ENCODE results near the gene ARHGAP26. TPM values are rescaled to one million over a fixed set of nuclear protein-coding genes. Genes with fewer than 3 reads are reported as not detected.
"Not testable (repeated sequence)": the region's sequence is repeated elsewhere in the genome, so short reads cannot be mapped to it uniquely, and the experiment has no call there.

The ARHGAP26 gene
- total and polyA plus RNA-seq, 2 donors (not counting 1 experiment from before 2014, with no cell fraction given): 4.1 to 6.8 TPM

GRCh38 chr5:142997591-142997990 lies 227.4 kb downstream of the ARHGAP26 start:
- H2AFZ ChIP-seq (ENCODE audit: low read length): no peak overlapping the region
- no peaks in the 10 kb centered on the region for H3K27me3 ChIP-seq (ENCODE audit: control insufficient read depth, insufficient read depth, low read length)
- no peak for DNase-seq (ENCODE audit: low read depth in 2 of 2)

DNA sequence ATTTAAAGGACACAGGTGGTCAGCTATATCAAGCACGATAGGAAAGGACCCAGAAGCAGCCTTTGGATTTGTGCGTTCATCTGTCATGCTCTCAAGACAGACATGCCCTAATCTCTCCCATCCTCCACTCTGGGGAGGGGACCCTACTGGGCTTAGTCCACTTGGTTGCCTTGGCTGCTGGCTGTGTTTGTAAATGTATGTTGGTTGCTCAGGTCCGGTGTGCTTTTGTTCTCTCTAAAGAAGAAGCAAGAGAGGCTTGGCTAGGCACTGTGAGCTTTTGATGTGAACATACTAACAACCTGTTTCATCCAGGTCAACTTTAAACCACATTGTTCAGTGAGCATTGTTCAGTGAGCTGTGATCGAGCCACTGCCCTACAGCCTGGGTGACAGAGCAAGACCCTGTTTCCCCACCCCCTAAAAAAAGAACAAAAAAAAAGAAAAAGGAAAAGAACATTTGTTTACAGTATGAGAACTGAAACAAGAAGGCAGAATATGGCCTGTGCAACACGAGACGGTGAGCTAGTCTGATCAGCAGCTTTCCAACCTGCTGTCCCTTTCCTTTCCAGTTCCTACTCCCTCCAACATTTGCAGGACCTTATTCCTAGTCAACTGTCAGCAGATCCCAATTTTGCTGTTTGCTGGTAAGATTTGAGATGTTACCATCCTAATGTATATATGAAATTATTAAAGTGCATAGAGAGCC lies 228.3 kb downstream of the ARHGAP26 start:
- Histone ChIP-seq H3K27ac (ENCODE audit: insufficient read depth, low read length) (no peak overlapping the region), H3K27me3 (ENCODE audit: control insufficient read depth, insufficient read depth, low read length) (no peaks in the 10 kb centered on the region), H3K4me1 (ENCODE audit: control insufficient read depth, extremely low read depth, insufficient read depth, low read length) (peaks cover 18% of the 10 kb centered on the region), H3K36me3 (ENCODE audit: control insufficient read depth, insufficient read depth, low read length) (no peaks in the 10 kb centered on the region), H3K9me3 (ENCODE audit: control insufficient read depth, insufficient read depth, low read depth, low read length) (no peaks in the 10 kb centered on the region), H4K20me1 (ENCODE audit: control insufficient read depth, extremely low read depth, insufficient read depth, low read length) (no peaks in the 10 kb centered on the region), H3K4me3 (replicated peaks in 1 of 4; ENCODE audit: control extremely low read depth in 1 of 4, insufficient read depth in 1 of 4, low read depth in 3 of 4, low read length in 4 of 4) (no peak overlapping the region), H3K9ac (ENCODE audit: insufficient read depth, low read length) (no peak overlapping the region), H3K79me2 (ENCODE audit: control insufficient read depth, insufficient read depth, low read length) (no peaks in the 10 kb centered on the region), H3K4me2 (ENCODE audit: extremely low read depth, insufficient read depth, low read length) (no peak overlapping the region), H2AFZ (ENCODE audit: low read length) (no peak overlapping the region)
- DNase-seq (ENCODE audit: low read depth in 2 of 2): no peak
- no peak for TF ChIP-seq CTCF (conservative IDR thresholded peaks at IDR 0.05 in 1 of 2, IDR thresholded peaks at IDR 0.05 in 1 of 2; ENCODE audit: low read depth in 1 of 2, low read length in 2 of 2)
- TF ChIP-seq EZH2 (IDR thresholded peaks at IDR 0.05; ENCODE audit: low read length, missing control alignments): no peak

More at GRCh38 chr5:142997591-142997990, 227.4 kb downstream of the ARHGAP26 start:
- Histone ChIP-seq H3K4me2 (ENCODE audit: extremely low read depth, insufficient read depth, low read length) (no peak overlapping the region), H3K27ac (ENCODE audit: insufficient read depth, low read length) (no peak overlapping the region), H3K9ac (ENCODE audit: insufficient read depth, low read length) (no peak overlapping the region), H3K4me1 (ENCODE audit: control insufficient read depth, extremely low read depth, insufficient read depth, low read length) (peaks cover 12% of the 10 kb centered on the region), H3K36me3 (ENCODE audit: control insufficient read depth, insufficient read depth, low read length) (no peaks in the 10 kb centered on the region), H3K9me3 (ENCODE audit: control insufficient read depth, insufficient read depth, low read depth, low read length) (no peaks in the 10 kb centered on the region), H4K20me1 (ENCODE audit: control insufficient read depth, extremely low read depth, insufficient read depth, low read length) (no peaks in the 10 kb centered on the region), H3K4me3 (replicated peaks in 1 of 4; ENCODE audit: control extremely low read depth in 1 of 4, insufficient read depth in 1 of 4, low read depth in 3 of 4, low read length in 4 of 4) (no peak overlapping the region), H3K79me2 (ENCODE audit: control insufficient read depth, insufficient read depth, low read length) (no peaks in the 10 kb centered on the region)
- TF ChIP-seq CTCF (conservative IDR thresholded peaks at IDR 0.05 in 1 of 2, IDR thresholded peaks at IDR 0.05 in 1 of 2; ENCODE audit: low read depth in 1 of 2, low read length in 2 of 2): no peak

DNA sequence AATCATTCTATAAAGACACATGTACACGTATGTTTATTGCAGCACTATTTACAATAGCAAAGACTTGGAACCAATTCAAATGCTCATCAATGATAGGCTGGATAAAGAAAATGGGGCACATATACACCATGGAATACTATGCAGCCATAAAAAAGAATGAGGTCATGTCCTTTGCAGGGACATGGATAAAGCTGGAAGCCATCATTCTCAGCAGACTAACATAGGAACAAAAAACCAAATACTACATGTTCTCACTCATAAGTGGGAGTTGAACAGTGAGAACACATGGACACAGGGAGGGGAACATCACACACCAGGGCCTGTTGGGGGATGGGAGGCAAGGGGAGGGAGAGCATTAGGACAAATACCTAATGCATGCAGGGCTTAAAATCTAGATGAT lies 230.4 kb downstream of the ARHGAP26 start:
- peaks cover 18% of the 10 kb centered on the region for H3K4me1 ChIP-seq (ENCODE audit: control insufficient read depth, extremely low read depth, insufficient read depth, low read length)
- not testable (repeated sequence) for H3K27ac ChIP-seq (ENCODE audit: insufficient read depth, low read length); H4K20me1 ChIP-seq (ENCODE audit: control insufficient read depth, extremely low read depth, insufficient read depth, low read length); H3K9ac ChIP-seq (ENCODE audit: insufficient read depth, low read length); H3K27me3 ChIP-seq (ENCODE audit: control insufficient read depth, insufficient read depth, low read length); H3K79me2 ChIP-seq (ENCODE audit: control insufficient read depth, insufficient read depth, low read length); H2AFZ ChIP-seq (ENCODE audit: low read length); H3K36me3 ChIP-seq (ENCODE audit: control insufficient read depth, insufficient read depth, low read length); H3K4me3 ChIP-seq (replicated peaks in 1 of 4; ENCODE audit: control extremely low read depth in 1 of 4, insufficient read depth in 1 of 4, low read depth in 3 of 4, low read length in 4 of 4); H3K4me2 ChIP-seq (ENCODE audit: extremely low read depth, insufficient read depth, low read length); DNase-seq (ENCODE audit: low read depth in 2 of 2); H3K9me3 ChIP-seq (ENCODE audit: control insufficient read depth, insufficient read depth, low read depth, low read length)
